GM18858 (cell line): ENCODE measurements around the gene LMO7.
"Not testable (repeated sequence)": the region's sequence is repeated elsewhere in the genome, so short reads cannot be mapped to it uniquely, and the experiment has no call there.

Experiments
- ATAC-seq: cut with Tn5 transposase; IDR thresholded peaks from one replicate; pipeline ENCODE4 v1.9.1; 2021; ENCODE audit not compliant: unreplicated experiment

LMO7 gene

GRCh38 chr13:75769141-75769905 is 133.2 kb downstream of the LMO7 start:
- no peak for ATAC-seq

- no peak for ATAC-seq
Observed at GRCh38 chr13:75770164-75770563, 134.0 kb downstream of the LMO7 start.

GRCh38 chr13:75770592-75771011 is 134.5 kb downstream of the LMO7 start:
- no peak for ATAC-seq

GRCh38 chr13:75771226-75771625 is 135.1 kb downstream of the LMO7 start:
- no peak for ATAC-seq

GRCh38 chr13:75771818-75772217 is 135.7 kb downstream of the LMO7 start:
- no peak for ATAC-seq

- ATAC-seq, result no peak
Observed at GRCh38 chr13:75774176-75774575, 138.0 kb downstream of the LMO7 start.

- ATAC-seq, result no peak
Observed at GRCh38 chr13:75776550-75776949, 140.4 kb downstream of the LMO7 start.

GRCh38 chr13:75779393-75779792 is 143.3 kb downstream of the LMO7 start:
- no peak for ATAC-seq

- not testable (repeated sequence) for ATAC-seq
Observed at GRCh38 chr13:75780103-75780502, 144.0 kb downstream of the LMO7 start.

- ATAC-seq, result no peak
Observed at GRCh38 chr13:75782985-75783384, 146.9 kb downstream of the LMO7 start.

- ATAC-seq, result no peak
Observed at GRCh38 chr13:75784003-75784402, 147.9 kb downstream of the LMO7 start.

- no peak for ATAC-seq
Observed at GRCh38 chr13:75785130-75785529, 149.0 kb downstream of the LMO7 start.

GRCh38 chr13:75787249-75787928 is 151.3 kb downstream of the LMO7 start:
- no peak for ATAC-seq

GRCh38 chr13:75788481-75788981 is 152.4 kb downstream of the LMO7 start:
- no peak for ATAC-seq

GRCh38 chr13:75789451-75790197 is 153.5 kb downstream of the LMO7 start:
- ATAC-seq, result no peak

GRCh38 chr13:75790198-75790970 is 154.3 kb downstream of the LMO7 start:
- no peak for ATAC-seq

GRCh38 chr13:75792526-75793187 is 156.5 kb downstream of the LMO7 start:
- no peak for ATAC-seq

GRCh38 chr13:75793188-75793567 is 157.0 kb downstream of the LMO7 start:
- ATAC-seq, result not testable (repeated sequence)

GRCh38 chr13:75794663-75795062 is 158.5 kb downstream of the LMO7 start:
- no peak for ATAC-seq

- no peak for ATAC-seq
Observed at GRCh38 chr13:75795274-75795673, 159.1 kb downstream of the LMO7 start.
